GM18498 (cell line): Measurements from ENCODE around the gene CACNA2D1.

Source experiments
- ATAC-seq: cut with Tn5 transposase; IDR thresholded peaks from one replicate; pipeline ENCODE4 v1.9.1; 2021; ENCODE audit warnings: mild to moderate bottlenecking, moderate library complexity; ENCODE audit not compliant: unreplicated experiment

The CACNA2D1 gene

DNA sequence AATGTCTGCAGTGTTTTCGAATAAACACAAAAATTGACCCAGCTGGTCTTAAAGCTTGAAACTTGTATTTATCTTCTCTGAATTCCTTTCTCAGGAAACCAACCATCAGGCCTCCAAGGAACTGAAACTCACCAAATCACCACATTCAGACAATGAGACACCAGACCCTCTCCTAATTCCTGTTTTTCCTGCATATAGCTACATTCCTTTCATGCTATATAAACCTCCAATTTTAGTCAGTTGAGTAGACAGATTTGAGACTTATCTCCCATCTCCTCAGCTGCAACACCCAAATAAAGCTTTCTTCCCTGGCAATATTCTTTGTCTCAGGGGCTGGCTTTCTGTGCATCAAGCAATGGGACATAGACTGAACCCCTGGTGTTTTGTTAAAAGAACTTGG lies 317.0 kb downstream of the CACNA2D1 start:
- no peak for ATAC-seq

DNA sequence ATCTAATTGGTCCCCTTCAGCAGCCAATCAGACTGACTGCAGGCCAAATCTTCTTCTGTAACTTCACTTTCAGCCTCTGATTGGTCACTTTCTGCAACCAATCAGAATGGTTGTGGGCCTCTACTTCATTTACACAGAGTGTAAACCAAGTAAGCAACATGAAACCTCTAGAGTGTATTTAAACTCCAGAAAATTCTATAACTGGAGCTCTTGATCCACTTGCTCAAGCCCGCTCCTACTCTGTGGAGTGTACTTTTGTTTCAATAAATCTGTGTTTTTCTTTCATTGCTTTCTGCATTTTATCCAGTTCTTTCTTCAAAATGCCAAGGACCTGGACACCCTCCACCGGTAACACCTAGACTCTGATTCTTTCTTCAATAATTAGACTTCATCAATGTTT lies 319.1 kb downstream of the CACNA2D1 start:
- ATAC-seq, result no peak

DNA sequence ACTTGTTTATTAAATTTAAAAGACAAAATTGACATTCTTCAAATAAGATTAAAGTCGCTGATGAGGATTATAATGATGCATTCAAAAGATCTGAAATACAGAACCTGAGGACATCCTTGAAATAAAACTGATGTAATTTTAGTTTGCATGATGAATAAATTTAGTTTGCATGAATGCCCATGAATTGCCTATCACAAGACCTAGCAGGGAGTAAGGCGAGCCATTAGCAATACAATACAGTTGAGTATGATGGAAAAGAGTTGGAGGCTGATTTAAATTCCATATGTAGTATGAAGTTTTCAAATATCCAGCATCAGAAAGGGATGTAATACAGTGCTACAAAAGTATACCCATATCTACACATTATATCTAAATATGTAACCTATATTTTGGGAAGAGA lies 321.3 kb downstream of the CACNA2D1 start:
- ATAC-seq, result no peak

DNA sequence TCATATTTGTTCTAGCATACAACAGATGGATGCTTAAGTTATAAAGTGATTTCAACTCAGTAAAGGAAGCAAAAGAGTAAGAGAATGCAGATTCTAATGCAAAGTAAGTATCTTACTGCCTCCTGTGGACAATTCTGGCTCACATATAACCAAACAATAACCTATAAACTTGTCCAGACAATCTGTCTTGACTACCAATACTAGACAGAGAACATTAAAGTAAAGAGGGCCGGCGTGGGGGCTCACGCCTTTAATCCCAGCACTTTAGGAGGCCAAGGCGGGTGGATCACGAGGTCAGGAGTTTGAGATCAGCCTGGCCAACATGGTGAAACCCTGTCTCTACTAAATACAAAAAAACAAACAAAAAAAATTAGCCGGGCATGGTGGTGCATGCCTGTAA lies 329.3 kb downstream of the CACNA2D1 start:
- no peak for ATAC-seq

DNA sequence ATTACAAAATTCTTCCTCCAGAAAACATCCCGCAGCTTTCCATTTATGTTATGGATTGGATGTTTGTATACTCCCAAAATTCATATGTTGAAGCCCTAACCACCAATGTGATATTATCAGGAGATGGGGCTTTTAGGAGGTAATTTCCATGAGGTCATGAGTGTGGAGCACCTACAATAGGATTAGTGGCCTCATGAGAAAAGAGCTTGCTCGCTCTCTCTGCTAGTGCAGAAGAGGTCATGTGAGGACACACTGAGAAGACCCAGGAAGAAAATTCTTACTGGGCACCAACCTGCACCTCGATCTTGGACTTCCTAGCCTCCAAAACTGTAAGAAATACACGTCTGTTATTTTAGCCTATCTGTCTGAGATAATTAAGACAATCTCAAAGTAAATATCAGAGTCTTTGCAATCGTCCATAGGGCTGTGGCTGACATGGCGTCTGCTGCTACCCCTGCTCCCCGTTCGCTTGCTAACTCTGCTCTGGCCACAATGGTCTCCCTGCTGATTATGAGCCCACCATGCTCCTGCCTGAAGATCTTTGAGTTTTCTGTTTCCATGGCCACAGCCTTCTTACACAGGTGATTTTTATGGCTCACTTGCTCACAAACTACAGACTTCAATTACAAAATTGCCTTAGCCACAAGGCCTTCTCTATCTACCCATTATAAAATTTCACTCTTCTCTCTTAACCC lies 333.3 kb downstream of the CACNA2D1 start:
- ATAC-seq, result no peak

DNA sequence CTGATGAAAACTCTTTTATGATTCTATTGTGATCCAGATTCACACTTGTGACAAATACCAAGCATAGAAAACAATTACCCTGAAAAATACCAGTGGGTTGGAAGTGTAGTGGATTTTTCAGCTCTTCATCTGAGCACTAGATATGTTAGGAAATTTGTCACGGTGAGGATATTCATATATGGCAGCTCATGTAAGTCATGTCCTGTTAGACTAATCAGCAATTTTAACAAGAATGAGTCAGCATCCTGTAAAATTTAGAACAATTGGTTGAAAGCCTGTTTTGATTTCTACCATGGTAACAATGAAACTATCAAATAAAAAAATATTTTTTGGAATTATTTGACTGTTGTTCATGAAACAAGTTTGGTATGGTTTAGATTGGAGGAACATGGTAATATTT lies 334.3 kb downstream of the CACNA2D1 start:
- no peak for ATAC-seq

DNA sequence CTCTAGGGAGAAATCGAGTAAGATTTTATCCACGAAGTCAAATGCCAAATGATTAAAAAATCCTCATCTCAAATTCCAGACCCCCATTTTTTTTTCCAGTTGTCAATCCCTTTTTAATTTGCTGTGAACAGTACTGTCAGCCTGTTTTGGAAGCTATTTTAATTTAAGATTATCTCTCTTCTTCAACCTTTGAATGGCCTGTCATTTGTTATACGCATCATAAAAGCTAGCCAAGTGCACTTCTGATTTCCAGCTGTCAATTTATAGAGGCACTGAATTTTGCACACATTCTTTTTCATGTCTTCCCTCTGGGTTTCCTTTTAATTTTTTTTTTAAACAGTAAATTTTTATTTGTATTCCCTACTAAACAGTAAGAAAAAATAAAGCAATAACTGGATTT lies 337.4 kb downstream of the CACNA2D1 start:
- no peak for ATAC-seq

DNA sequence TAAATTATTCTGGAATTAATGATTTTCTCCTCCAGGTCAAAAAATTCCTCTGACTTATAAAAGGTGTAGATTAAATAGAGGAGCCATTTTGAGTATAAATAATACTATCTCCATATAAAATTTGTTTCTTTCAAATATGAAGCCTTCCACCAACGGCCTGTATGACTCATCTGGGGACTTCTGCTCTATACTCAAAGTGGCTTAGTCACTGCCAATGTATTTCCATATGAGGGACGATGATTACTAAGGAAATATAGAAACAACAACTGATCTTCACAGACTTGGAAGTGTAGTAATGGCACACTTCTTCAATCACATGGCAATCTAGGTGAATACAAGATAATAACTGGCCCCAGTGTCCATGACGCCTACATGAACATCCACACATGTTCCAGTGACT lies 338.1 kb downstream of the CACNA2D1 start:
- no peak for ATAC-seq

DNA sequence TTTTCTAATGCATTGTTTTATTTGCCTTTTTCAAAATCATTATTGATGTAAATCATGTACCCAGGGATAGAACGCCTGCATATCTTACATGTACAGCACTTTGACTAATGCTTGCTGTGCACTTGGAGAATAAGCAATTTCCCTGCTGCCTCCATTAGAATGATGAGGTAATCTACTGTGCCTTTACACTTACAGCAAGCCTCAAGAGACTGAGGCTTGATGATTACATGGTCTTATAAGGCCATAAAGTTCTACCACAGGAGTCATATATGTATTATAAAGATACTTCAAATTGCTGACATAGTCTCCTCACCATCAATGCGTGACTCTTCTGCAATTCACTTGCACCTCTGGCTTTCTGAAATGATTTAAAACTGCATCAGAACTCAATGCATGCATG lies 345.2 kb downstream of the CACNA2D1 start:
- no peak for ATAC-seq

DNA sequence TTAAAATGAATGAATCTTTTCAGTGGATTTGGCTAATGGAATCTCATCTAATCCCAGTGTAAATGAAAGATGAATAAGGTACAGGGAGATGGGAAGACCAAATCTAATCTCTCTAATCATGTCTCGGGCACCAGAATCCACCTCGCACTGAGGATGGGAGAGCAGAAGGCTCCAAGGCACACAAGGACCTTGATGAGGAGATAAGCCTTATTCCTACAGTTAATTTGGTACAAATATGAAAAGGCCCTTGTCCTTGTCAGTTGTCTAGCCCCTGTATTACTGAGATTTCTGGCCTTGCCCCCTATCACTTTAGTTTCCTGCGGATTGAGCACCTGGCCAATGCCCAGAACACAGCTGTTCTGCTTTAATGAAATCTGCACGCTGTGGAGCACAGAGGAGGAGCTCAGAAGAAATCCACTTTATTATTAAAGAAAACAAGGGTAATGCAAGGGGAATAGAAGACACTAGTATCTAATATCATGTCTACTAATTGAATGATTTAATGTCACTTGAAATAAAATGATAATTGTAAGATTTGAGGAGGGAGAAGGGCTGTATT lies 352.4 kb downstream of the CACNA2D1 start:
- ATAC-seq, result no peak

DNA sequence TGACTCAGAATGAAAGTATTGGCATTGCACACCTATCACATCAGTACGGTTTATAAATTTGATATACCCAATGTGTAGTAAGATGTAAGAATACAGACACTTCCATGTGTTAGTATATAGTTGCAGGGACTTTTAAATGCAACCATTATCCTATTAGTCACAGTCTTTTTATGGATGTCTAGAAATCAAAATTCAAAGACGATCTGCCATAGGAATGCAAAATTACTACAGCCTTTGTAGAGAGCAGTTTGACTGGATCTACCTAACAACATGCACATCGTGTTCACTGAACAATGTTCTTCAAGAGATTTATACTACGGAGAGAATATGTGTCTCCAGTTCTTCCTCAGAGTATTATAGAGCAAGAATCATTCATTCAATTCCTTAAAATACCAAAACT lies 356.5 kb downstream of the CACNA2D1 start:
- no peak for ATAC-seq

DNA sequence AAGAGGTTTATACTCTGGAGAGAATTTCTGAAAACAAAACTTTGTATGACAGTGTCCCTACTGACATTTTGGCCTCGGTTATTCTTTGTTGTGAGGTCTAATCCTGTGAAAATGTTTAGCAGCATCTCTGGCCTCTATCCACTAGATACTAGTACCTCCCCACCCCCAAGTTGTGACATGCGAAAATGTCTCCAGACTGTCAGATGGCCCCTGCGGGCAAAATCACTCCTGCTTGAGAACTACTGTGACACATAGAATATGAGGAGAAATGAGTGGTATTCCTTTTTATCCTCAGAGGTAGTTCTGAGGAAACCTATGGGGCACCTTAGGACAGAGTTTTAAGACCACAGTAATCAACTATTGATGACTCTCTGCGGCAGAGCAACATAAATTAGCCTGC lies 358.5 kb downstream of the CACNA2D1 start:
- ATAC-seq, result no peak

DNA sequence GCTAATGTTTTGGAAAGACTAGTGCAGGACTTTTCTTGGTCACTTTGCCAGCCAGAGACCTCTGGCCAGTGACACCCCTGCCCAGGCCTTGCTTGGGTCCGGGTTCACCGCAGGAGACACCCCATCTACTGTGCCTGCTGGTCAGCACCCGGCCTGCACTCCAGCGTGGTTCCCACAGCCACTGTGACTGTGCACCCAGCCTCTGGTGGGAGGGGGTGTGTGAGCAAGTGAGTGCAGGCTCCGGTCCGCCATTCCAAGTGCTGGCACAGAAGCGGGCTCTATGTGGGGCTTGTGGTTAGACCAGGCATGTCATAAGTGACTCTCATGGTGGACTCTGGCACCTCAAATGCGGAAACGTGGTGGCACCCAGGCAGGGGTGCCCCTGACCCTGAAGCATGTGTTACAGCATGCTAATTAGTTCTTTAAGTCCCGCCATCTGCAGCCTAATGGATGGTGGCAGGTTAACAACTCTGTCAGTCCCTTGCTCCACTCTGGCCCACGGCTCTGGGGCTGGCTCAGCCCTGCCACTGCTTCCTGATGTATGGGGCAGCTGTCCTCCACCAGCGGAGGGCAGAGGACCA lies 361.8 kb downstream of the CACNA2D1 start:
- ATAC-seq, result no peak

DNA sequence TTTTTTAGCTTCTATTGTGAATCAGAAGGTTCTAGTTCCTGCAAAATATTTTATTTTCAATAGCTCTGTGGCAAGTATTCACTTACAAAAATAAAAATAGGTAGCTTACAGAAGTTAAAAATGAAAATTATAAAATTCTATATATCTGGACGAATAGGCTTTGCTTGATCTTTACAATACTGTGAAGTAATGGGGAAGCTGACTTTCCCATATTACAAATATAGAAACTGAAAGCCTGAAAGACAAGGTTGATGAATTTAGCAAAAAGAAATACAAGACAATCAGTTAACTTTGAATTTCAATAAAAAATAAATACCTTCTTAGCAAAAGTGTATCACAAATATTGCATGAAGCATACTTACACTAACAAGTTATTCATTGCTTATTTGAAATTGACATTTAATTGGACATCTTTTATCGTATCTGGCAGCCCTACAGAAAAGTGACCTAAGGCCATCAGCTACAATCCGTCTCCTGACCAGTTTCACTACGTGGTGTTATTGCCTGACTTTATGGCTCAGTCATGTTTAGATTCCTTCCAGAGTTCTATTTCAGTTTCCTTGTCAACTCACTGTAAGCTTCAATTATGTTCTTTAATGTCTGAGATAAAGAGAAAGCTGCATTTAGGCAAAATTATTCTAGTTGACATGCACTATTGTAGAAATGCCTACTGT lies 363.2 kb downstream of the CACNA2D1 start:
- ATAC-seq, result no peak

DNA sequence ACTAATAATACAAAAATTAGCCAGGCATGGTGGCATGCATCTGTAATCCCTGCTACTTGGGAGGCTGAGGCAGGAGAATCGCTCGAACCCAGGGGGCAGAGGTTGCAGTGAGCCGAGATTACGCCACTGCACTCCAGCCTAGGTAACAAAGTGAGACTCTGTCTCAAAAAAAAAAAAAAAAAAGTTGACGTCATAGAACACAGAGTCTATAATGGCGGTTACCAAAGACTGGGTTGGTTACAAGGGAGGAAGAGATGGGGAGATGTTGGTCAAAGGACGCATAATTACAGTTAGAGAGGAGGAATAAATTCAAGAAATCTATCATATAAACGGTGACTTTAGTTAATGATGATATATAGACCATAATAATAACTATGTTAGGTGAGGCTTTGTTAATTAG lies 364.1 kb downstream of the CACNA2D1 start:
- ATAC-seq, result no peak

DNA sequence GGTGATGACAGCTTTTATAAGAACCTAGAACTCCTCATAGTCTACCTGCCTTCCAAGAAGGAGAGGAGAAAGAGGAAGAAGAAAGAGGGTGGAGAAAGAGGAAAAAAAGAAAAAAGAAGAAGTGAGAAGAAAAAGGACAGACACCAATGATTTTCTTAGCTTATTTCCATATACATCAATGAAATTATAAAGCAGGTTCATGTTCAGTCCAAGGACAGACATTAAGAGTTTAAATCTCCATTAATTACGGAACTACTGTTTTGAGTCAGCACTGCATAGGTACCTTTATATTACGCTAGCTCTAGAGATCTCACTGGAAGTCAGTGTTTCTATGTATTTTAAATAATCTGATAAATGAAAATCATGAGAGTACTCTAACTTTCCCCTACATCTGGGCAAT lies 364.8 kb downstream of the CACNA2D1 start:
- no peak for ATAC-seq

DNA sequence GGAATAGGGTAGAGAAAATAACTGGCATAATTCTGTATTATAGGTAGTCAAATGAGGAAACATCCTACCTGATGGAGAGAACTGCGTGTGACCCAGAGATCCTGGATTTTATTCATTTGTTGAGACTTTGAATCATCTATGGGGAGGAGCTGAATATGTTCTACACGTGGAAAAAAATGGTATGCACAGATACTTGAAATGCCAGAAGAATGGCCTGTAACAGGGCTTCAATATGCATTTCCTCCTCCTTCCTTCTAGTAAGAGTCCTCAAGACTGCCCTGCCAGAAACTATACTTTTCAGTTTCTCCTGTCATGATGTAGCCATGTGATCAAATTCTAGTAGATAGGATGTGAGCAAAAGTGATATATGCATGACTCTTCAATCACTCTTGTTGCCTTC lies 372.1 kb downstream of the CACNA2D1 start:
- ATAC-seq, result no peak

DNA sequence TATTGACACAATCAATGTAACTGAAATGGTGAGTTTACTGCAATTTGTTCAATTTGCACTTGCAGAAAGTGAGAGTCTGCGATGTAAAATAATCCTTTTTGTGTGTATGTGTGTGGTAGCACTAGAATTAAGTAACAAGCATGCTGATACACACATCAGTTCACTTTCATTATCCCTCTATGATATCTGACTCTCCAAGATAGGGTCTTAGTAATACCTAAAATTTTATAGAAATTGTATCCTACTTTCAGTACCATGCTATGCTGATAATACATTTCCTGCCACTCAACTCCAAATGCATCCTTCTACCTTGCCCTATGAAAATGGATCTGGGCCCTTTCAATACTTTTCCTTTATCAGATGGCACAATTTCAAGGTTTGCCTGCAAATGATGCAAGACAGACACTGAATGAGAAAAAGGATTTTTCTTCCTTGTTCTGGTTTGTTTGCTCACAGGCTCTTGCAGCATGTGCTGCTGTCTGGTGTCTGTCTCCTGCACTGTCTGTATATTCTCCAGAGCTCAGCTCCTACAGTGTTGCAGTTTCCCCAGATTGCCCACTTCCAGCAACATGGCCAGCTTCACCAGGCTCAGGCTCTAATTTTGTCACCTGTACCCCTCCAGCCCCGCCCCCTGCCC lies 375.8 kb downstream of the CACNA2D1 start:
- no peak for ATAC-seq

DNA sequence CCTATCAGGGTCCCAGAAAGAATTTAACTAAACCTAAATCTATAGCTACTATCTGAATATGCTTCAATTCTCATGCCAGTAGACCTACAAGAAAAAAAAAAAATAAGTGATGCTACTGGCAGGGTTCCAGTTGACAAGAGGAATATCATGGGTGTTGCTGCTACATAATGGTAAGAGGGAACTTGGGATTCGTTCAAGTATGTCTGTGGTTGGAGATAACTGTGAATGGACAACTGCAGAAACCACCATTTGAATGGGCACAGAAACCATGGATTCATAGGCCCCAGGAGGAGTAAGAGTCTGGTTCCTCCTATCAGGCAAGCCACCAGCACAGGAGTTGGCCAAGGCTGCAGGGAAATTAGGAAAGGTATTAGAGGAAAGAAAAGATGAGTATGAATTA lies 386.1 kb downstream of the CACNA2D1 start:
- no peak for ATAC-seq

DNA sequence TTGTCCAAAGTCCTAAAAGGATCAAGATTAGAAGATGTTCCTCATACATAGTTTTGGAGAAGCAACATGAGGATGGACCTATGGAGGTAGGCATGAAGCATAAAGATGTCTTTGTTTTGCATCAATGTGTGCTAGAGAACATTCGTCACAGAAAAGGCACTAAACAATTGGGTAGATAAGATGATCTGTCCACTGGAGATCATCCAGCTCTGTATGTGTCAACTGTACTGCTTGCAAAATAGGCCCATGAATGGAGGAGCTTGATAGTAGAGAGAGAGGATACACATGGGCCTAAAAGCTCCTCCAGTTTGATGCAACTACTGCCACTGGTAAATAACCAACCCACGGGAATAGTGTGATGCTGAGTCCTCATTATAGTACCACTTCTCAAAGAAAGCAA lies 387.3 kb downstream of the CACNA2D1 start:
- no peak for ATAC-seq

DNA sequence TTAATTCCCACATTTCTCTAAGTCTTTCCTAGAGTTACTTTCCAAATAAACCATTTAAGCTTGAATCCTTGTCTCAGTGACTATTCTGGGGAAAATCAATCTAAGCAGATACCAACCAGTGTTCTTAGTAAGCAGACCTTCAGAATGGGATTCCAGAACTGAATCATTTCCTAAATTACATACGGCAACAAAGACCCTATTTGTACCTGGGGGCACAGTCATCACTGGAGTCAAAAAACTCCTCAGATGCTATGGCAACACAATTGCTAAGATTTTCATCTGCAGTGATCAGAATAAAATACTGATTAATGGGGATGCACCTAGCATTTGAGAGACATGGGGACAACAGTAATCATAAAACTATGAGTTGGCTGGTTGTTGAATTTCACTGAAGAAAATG lies 389.0 kb downstream of the CACNA2D1 start:
- no peak for ATAC-seq
